NOMO-1 treated with dmso at 0.1 percent for 144 hours (cell line): ENCODE results near the gene THSD1.
"Not testable (repeated sequence)": the region's sequence is repeated elsewhere in the genome, so short reads cannot be mapped to it uniquely, and the experiment has no call there.

ENCODE experiments used
- DNase-seq: peaks from one replicate; lab custom pipeline; 2025; ENCODE audit not compliant: unreplicated experiment; lab: John Stamatoyannopoulos, UW

The THSD1 gene

GRCh38 chr13:52362169-52362887 lies 43.6 kb downstream of the THSD1 start:
- DNase-seq: not testable (repeated sequence)

- no peak for DNase-seq
Observed at GRCh38 chr13:52361225-52361624, 44.7 kb downstream of the THSD1 start.

GRCh38 chr13:52359534-52359933 lies 46.4 kb downstream of the THSD1 start:
- no peak for DNase-seq

GRCh38 chr13:52356327-52356726 lies 49.6 kb downstream of the THSD1 start:
- no peak for DNase-seq

GRCh38 chr13:52353193-52353592 lies 52.8 kb downstream of the THSD1 start:
- no peak for DNase-seq

- no peak for DNase-seq
Observed at GRCh38 chr13:52348983-52349780, 56.8 kb downstream of the THSD1 start.

GRCh38 chr13:52348071-52348470 lies 57.9 kb downstream of the THSD1 start:
- DNase-seq: no peak

GRCh38 chr13:52345631-52346251 lies 60.2 kb downstream of the THSD1 start:
- no peak for DNase-seq

GRCh38 chr13:52345048-52345447 lies 60.9 kb downstream of the THSD1 start:
- no peak for DNase-seq

GRCh38 chr13:52344108-52344507 lies 61.9 kb downstream of the THSD1 start:
- DNase-seq: no peak

- DNase-seq: not testable (repeated sequence)
Observed at GRCh38 chr13:52342203-52342602, 63.8 kb downstream of the THSD1 start.

GRCh38 chr13:52337828-52338455 lies 68.0 kb downstream of the THSD1 start:
- not testable (repeated sequence) for DNase-seq

GRCh38 chr13:52334107-52334506 lies 71.9 kb downstream of the THSD1 start:
- not testable (repeated sequence) for DNase-seq

GRCh38 chr13:52331844-52332243 lies 74.1 kb downstream of the THSD1 start:
- not testable (repeated sequence) for DNase-seq
